T follicular helper cell (primary cell): Measurements from ENCODE around the gene GPR176.
"Not testable (repeated sequence)": the region's sequence is repeated elsewhere in the genome, so short reads cannot be mapped to it uniquely, and the experiment has no call there.

ENCODE experiments used
- DNase-seq: peaks from one replicate; pipeline ENCODE4 v3.0.0-alpha.2; 2020; ENCODE audit warnings: low read depth

Gene GPR176

DNA sequence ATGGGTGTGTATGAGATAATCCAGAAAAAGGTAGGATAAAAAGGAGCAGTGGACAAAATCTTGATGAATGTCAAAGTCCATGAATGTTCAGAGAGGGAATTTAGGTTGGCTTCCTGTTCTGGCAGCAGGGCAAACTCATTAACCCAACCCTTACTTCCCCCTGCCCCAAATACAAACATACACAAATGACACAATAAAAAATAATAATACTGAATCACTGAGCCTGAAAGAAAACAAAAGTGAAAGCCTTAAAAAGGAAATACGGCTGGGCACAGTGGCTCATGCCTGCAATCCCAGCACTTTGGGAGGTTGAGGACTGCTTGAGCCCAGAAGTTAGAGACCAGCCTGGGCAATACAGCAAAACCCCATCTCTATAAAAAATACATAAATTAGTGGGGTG lies 62.9 kb downstream of the GPR176 start:
- DNase-seq: no peak

DNA sequence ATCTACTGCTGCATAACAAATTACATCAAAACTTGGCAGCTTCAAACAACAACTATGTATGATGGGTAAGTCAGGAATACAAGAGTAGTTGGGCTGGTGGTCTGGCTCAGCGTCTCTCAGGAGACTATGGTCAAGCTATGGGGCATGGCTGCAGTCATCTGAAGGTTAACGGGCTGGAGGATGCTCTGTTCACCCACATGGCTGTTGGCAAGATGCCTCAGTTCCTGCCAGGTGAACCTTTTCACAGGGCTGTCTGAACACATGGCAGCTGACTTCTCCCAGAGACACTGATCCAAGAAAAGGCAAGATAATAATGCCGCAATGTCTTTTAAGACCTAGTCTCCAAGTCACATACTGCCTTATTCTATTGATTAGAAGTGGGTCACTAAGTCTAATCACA lies 63.7 kb downstream of the GPR176 start:
- DNase-seq: no peak

DNA sequence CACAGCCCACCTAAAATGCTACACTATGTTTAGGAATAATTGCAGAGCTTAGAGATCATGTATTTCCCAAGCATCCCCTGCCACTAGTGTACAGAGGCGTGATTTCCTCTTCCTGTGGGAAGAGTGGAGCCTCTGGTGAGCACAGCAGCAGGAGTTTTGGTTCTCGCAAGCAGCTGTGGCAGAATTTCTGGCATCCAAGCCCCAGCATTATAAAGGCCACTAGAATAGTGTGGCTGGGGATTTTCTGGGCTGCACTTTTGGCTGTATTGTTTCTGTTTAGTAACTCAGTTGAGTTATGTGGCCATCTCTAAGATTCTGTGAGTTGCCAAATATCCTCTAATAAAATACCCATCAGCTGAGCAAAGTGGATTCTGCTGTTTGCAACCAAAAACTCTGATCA lies 64.7 kb downstream of the GPR176 start:
- DNase-seq: no peak

- DNase-seq: no peak
These were observed 65.9 kb downstream of the GPR176 start for GRCh38 chr15:39854161-39854560.

DNA sequence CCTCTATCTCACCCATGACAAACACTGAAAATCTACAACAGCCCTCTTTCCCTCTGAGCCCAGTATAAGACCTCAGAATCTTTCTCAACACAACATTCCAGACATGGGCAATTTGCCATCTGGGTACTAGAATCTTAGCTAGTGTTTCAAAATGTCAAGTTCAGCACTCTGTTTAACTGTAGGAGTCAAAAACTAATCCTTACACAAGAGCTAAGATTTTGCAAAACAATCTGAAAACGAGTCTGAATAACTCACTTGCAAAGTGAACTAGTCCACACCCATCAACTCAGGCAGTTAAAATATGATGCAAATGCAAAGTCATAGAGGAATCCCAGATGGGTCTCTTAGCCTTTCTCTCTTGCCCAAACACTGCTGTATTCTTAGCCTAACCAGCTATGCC lies 67.8 kb downstream of the GPR176 start:
- DNase-seq: no peak

DNA sequence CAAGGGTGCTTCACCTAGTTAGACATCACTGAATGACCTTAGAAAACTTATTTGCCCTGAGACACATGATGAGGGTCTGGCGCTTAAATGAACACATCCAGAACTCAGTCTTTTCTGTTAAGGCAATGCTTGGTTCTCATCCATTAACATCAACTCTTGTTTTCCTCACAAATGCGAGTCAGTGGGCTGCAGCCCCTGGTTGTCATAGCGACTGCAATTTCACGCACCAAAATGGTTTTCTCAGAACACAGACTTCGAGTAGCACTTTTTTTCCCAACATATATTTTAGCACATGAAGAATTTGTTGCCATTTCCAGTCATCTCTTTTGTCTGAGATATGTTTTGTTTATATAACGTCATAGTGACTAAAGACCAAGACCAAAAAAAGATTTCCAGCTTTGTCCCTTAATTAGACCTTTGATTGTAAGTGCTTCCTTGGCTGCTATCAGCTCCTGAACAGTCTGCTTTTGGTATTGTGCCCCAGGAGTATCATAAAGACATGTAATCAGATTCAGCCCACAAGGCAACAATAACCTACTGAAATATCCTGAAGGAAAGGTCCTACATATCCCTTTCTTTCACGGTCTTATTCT lies 68.5 kb downstream of the GPR176 start:
- DNase-seq: no peak

DNA sequence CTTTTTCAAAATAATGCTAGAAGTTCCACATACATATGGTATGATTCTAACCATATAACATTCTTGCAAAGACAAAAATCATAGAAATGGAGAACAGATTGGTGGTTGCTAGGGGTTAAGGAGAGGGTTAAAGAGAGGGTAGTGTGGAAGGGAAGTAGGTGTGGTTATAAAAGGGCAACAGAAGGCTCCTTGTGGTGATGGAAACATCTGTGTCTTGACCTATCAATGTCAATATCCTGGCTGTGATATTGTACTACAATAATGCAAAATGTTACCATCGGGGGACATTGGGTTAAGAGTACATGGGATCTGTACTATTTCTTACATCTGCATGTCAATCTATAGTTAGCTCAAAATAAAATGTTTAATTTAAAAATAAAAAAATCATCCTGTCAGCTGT lies 69.6 kb downstream of the GPR176 start:
- no peak for DNase-seq

- no peak for DNase-seq
These were observed 74.0 kb downstream of the GPR176 start for GRCh38 chr15:39846108-39846507.

DNA sequence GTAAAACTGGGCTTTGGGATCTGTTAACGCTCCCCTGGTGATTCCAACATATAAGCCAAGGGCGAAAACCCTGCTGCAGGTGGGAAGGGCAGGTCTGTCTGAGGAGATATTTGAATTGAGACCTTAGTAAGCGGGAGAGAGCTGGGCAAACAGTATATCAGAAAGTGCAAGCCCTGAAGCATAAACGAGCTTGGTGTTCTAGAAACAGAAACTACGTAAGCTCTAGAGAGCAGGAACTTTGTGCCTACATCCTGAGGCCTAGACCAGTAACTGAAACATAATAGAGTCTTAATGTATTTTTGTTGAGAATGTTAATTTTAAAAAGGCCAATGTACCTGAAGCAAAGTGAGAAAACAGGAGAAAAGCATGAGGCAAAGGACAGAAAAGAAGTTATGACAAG lies 74.5 kb downstream of the GPR176 start:
- DNase-seq: no peak

DNA sequence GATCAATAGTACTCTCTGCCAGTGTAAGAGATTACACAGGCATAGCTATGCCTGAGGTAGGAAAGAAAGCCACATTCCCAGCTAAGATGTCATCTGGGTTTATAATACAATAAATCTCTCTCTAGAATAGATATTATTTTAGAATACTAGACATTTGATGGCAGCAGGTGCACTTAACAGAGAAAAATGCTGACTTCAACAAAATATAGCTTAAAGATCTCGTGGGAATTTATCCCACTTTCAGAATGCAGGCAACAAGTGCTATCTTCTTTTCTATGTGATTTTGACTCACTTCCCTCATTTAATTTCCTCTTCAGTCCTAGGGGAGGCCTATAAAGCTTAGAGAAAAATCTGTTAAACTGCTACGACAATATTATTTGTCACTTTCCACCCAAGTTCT lies 76.5 kb downstream of the GPR176 start:
- no peak for DNase-seq

GRCh38 chr15:39837454-39837853 lies 82.6 kb downstream of the GPR176 start:
- DNase-seq: no peak

DNA sequence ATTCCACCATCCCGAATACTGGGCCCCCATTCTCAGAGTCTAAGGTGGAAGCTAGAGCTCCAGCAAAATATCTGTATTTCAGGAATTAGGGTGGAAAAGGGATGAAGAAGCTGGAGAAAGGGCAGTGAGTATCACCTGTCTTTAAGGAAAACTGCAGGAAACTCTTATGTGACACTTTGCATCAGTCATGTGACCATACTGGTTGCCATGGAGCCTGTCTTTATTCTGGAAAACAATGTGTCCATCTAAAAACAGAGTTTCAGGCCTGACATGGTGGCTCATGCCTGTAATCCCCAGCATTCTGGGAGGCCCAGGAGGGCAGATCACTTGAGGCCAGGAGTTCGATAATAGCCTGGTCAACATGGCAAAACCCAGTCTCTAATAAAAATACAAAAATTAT lies 84.5 kb downstream of the GPR176 start:
- DNase-seq: no peak

DNA sequence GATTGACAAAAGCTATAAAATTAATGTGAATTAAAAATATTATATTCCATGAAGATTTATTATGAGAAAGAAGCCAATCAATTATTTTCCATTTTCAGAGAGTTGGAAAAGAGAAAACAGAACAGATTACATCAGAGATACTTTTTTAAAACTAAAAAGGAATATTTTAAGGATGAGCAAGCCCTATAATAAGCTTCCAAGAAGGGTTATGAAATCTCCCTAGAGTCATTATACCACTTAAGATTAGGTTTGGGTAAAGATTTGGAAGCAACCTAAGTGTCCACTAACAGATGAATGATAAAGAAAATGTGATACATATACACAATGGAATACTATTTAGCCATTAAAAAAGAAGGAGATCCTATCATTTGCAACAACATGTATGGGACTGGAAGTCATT lies 85.8 kb downstream of the GPR176 start:
- no peak for DNase-seq

GRCh38 chr15:39833515-39833981 lies 86.5 kb downstream of the GPR176 start:
- DNase-seq: no peak

DNA sequence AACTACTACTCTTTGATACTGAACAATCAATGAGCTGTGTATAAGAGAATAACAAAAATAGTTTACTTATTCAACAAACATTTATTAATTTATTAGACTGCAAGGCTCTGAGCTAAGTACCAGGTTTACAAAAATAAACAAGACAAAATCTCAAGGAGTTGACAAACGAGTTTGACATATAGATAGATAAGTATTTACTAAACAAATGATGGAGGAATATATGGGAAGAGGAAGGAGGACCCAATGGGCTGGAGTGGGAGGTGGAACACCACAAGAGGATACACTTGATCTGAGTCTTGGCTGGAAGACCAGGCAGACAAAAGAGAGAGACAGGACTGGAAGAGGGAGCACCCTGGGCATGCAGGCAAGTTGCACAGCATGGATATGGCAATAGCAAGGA lies 89.9 kb downstream of the GPR176 start:
- DNase-seq: no peak

- DNase-seq: no peak
These were observed 91.6 kb downstream of the GPR176 start for GRCh38 chr15:39828374-39828931.

- DNase-seq: no peak
These were observed 93.1 kb downstream of the GPR176 start for GRCh38 chr15:39826975-39827374.

DNA sequence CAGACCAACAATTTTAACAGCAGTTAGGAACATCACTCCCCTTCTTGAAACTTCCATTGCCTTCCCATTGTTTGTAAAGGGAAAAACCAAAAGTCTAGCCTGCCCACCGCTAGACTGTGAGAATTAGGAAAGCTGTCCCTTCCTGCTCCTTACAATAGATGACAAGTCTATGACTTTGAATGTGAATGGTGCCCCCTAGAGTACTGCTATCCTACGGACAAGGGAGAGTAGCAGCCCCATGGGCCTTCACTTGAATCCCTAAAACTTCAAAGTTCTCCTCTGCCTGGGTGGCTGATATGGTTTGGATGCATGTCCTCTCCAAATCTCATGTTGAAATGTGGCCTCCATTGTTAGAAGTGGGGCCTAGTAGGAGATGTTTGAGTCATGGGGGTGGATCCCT lies 96.4 kb downstream of the GPR176 start:
- no peak for DNase-seq

- no peak for DNase-seq
These were observed 99.9 kb downstream of the GPR176 start for GRCh38 chr15:39820050-39820602.

DNA sequence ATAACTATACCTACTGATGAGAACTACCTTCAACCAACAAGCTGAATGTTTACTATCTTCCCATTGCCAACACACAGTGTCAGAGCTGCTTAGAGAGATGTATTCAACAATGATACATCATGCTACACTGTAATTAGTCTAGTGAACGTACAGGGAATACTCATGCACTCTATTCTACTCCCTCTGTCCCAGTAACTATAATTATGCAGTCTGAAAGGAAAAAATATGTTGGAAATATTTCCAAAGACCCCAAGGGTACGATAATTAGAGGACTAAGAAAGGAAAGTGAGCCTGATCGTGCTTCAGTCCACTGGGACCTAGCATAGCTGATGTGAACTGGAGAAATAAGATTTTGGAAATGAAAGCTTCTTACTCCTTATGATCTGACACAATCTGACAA lies 100.5 kb downstream of the GPR176 start:
- DNase-seq: no peak

DNA sequence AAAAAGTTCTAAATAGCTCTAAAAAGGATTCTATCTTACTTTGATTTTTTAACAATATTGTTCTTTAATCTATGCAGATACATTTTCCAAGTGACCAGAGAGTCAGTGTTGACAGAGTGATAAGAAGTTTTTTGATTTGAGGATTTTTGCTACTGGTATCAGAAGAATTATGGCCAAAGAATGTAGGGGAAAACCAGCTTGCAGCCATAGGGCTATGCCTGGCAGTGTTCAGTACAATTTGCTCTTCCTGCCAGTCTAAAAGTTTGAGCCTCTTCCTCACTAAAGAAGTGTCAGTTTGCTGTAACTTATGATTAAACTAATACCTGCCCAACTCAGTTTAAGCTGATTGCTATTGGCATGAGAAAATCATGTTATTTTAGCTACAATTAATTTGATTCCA lies 102.2 kb downstream of the GPR176 start:
- DNase-seq: no peak

DNA sequence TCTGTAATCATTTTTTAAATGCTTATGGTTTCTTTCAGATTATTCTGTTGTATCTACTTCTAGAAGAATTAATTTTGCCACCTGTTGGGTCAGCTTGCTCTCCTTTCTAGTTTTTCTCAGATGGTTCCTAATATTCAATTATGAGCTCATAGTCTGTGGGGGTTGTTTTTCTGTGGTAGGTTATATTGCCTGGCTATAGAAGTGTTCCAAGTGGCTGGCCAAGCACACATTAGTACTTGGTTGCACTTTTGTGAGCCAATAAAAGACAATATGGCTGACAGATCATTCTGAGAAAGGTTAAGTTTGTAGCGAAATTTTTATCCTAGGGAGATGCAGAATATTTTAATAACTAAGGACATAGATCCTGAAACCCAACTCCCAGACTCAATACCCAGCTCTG lies 105.6 kb downstream of the GPR176 start:
- DNase-seq: no peak

- not testable (repeated sequence) for DNase-seq
These were observed 107.4 kb downstream of the GPR176 start for GRCh38 chr15:39812651-39813050.

- no peak for DNase-seq
These were observed 111.2 kb downstream of the GPR176 start for GRCh38 chr15:39808909-39809308.
